NCI-H345 (cell line): ENCODE data around the gene TNFRSF14.
"Not testable (repeated sequence)": the region's sequence is repeated elsewhere in the genome, so short reads cannot be mapped to it uniquely, and the experiment has no call there.

Experiments used
- DNase-seq: peaks from one replicate; lab custom pipeline; 2025; lab: John Stamatoyannopoulos, UW

TNFRSF14 gene

GRCh38 chr1:2539312-2539907 is 16.8 kb upstream of the TNFRSF14 start:
- no peak for DNase-seq

GRCh38 chr1:2540816-2541492 is 15.2 kb upstream of the TNFRSF14 start:
- no peak for DNase-seq

GRCh38 chr1:2541619-2542245 is 14.4 kb upstream of the TNFRSF14 start:
- DNase-seq = peak; percentile 80

- DNase-seq = no peak
Measured at GRCh38 chr1:2542246-2542915, 13.8 kb upstream of the TNFRSF14 start.

DNA sequence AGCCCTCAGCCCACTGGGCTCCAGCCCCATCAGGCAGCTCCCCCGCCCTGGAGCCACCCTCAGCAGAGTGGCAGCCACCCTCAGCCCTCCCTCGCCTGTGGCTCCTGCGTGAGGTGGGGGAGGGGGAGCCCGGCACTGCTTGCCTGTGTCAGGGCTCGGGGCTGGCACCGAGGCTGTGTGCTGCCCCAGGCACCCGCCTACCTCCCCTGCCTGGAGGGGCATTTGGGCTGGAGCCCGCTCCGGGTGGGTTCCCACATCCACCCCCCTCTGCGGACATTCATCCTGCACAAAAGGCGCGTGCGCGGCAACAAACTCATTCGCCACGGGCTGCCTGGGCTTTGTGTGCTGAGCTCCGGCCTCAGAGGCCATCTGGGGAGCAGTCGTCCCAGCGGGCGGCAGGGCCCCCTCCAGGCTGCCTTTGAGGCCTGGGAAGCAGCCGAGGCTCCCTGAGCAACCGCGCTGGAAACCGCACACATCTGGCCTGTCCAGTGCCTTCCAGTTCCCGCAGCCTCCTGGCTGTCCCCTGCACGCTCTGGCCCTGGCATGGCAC is 12.6 kb upstream of the TNFRSF14 start:
- DNase-seq = peak; percentile 60

DNA sequence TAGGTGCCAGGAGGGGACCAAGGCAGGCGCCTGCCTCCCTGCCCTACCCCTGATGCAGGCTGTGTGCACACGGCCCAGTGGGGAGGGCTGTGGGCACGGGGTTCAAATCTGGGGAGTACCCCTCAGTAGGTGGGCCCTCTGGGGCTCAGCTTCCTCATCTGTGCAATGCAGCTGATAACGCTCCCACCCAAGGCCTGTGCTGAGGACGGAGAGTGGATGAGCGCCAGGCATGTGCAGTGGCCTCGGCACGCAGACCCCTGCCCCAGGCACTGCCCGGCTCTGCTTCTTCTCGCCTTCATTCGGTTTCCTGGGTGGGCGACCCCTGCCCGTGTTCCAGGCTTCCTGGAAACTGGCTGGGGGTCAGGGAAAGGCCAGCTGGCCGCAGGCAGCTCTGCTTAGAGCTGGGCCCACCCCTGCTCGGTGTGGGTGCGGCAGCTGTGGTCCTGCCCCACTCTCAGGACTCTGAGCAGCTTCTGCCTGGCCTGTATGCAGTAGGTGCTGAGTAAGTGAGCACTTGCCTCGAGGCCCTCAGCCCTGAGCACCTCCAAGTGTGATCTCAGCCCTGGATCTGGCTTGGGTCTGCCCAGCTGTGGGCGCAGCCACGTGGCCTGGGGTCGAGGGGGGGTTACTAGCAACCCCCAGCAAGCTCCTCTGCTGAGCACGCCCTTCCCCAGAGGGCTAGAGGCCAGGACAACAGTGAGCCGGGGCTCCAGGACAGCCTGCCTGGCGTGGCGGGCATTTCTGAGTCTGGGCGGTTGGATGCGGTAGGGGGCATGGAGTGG is 11.9 kb upstream of the TNFRSF14 start:
- DNase-seq = no peak

- DNase-seq = no peak
Measured at GRCh38 chr1:2544875-2545640, 11.1 kb upstream of the TNFRSF14 start.

DNA sequence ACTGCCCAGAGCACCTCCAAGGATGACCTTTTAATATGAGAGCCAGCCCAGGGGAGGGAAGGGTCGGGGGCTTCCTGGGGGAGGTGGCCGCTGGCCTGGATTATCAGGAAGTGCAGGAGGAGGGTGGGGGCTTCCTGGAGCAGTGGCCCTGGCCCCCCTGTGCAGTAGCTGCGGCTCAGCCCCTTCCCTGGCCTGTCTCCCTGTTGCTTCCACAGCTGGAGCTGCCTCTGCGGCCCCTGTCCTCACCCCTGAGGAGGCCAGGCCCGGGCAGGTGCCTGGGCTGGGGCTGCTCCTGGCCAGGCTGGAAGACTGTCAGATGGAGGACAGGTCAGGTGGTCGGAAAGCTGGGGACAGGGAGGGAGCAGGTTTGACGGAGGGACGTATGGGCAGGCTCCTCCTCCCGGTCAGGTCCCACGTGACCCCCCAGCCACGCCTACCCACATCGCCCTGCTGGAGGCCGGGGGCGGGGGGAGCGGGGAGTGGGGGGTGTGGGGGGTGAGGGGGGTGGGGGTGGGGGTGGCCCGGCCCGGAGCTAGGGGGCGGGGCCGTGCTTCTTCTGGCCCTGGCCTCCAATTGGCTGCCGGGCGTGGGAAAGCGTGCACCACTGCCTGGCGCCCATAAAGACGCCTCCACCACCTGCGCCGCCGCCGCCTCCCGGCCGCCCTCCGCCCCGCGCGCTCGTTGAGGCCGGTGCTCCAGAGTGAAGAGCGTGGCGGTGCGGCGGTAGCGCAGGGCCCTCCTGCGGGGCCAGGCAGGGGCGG is 10.2 kb upstream of the TNFRSF14 start:
- peak; percentile 91 for DNase-seq

- peak; percentile 95 for DNase-seq
Measured at GRCh38 chr1:2546515-2547209, 9.5 kb upstream of the TNFRSF14 start.

GRCh38 chr1:2547210-2548067 is 8.7 kb upstream of the TNFRSF14 start:
- peak; percentile 54 for DNase-seq

- DNase-seq = peak; percentile 87
Measured at GRCh38 chr1:2548068-2548589, 8.0 kb upstream of the TNFRSF14 start.

GRCh38 chr1:2549367-2550029 is 6.7 kb upstream of the TNFRSF14 start:
- not testable (repeated sequence) for DNase-seq

DNA sequence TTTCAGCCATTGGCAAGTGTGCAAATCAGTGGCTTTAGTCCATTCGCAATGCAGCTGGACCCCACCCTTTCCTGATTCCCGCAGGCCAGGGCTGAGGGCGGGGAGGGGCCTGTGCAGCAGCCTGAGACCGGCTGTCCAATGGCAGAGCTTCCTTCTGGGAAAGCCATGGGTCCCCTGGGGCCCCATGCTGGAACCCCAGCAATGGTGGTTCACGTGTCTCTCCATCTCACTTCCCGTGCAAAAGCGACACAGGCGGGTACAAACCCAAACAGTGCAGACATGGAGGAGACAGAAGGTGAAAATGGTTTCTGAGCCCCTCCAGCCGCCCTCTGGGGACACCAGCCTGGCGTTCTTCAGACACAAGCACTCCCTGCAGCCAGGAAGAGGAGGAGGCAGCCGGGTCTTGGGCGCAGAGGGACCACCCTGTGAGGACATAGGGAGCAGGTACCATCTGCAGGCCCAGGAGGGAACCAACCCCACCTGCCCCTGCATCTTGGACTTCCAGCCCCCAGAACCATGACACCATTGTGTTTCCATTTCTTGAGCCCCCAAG is 5.8 kb upstream of the TNFRSF14 start:
- DNase-seq = not testable (repeated sequence)

DNA sequence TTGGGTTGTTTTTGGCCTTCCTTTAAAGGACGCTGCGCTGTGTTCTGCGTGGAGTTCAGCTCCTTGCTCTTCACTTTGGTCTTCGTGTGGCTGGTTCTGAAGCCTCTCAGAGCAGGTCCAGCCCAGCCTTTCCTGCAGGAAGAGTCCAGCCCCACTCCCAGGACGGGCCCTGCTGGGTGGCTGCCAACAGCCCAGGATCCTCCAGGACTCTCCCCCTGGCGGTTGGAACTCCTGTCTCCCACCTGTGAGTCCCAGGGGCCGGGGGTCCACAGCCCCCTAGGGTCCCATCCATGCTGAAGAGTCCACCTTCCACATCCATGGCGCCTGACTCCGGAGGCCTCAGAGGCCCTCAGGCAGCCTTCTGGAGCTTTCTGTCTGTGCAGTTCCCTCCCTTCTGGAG is 4.6 kb upstream of the TNFRSF14 start:
- DNase-seq = not testable (repeated sequence)

DNA sequence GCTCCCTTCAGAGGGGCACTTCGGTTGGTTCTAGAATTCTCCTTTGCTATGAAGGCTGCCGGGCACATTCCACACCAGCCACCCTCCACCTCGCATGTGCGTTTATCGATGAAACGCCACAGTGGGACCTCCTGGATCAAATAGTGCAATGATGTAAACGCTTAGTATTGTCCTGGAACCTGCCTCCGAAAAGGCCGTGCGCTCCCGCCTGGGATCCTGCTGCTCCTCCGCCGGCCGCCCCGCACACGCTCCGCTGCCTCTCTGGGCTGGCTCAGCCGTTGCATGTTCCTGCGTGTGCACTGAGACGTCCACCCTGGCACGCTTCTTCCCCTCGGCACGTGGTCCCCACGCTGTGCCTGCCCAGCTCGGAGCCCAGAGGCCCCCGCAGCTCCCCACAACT is 4.0 kb upstream of the TNFRSF14 start:
- DNase-seq = no peak

GRCh38 chr1:2553076-2553475 is 3.1 kb upstream of the TNFRSF14 start:
- not testable (repeated sequence) for DNase-seq

DNA sequence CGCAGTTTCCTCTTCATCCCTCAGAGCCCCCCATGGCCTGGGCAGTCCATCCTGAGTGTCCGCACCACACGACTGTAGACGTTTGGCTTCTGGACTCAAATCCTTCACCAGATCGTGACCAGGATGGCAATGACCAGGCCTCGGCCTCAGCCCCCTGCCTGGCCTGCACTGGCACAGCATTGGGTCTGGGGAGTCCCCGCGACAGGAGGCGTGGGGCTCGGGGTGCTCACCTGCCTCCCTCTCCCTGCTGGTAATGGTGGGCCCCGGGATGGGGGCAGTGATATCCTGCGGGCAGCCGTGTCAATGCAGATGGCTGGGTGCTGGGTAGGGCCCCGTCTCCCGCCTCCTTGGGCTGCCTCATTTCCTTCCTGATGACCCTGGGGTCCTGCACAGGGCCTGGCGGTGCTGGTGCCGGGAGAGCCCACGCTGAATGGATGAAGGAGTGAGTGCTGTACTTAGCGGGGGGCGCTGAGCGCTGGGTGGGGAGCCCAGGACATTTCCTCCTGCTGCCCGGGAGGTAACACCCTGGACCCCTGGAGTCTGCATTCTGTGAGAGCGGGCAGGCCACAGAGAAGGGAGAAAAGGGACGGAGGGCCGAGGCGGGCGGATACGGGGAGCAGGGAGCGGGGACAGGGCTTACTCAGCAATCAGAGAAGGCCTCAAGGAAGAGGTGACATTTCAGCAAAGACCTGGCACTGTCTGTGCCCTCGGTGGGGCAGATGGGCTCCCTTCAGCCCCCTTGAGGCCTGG is 2.1 kb upstream of the TNFRSF14 start:
- DNase-seq = no peak
